Naive thymus-derived CD4-positive, alpha-beta T cell (primary cell): ENCODE measurements around the gene PTN. TPM values are rescaled to one million over a fixed set of nuclear protein-coding genes. Genes with fewer than 3 reads are reported as not detected.
"Not testable (repeated sequence)": the region's sequence is repeated elsewhere in the genome, so short reads cannot be mapped to it uniquely, and the experiment has no call there.

ENCODE experiments used
- ATAC-seq: fragments of 150-1000 bp; cut with Tn5 transposase; 2 replicates; pipeline ENCODE4 v1.10.0; 2021; ENCODE audit warnings: mild to moderate bottlenecking, moderate library complexity
- CTCF ChIA-PET: fragments of 350-600 bp; sonication (Branson Sonifier 250); formaldehyde crosslinking; loops from one replicate; lab custom pipeline; 2021; ENCODE audit warnings: antibody characterized with exemption; lab: Charles Lee
- POLR2A ChIA-PET: fragments of 350-600 bp; sonication (Branson Sonifier 250); formaldehyde crosslinking; loops from one replicate; lab custom pipeline; 2021; ENCODE audit warnings: antibody characterized with exemption, inconsistent platforms; lab: Charles Lee
- DNase-seq, 9 donors: peaks; one replicate each; pipeline versions ENCODE4 v3.0.0 to v3.0.0-alpha.2; 2020 to 2022; ENCODE audit warnings: mixed read lengths in 1 of 9
- H3K27ac ChIP-seq: one replicate; pipeline ENCODE4 v1.7.0; 2013; ENCODE audit warnings: mild to moderate bottlenecking, low read depth, low read length, moderate library complexity
- H3K27me3 ChIP-seq, 2 donors: one replicate each; pipeline ENCODE4 v1.7.0; 2013; ENCODE audit warnings: low read length in 2 of 2, mild to moderate bottlenecking in 2 of 2, moderate library complexity in 2 of 2; ENCODE audit not compliant: control insufficient read depth in 2 of 2, insufficient read depth in 2 of 2
- H3K36me3 ChIP-seq, 3 experiments: 1 replicate in 2 of 3; 2 replicates in 1 of 3; pipeline ENCODE4 v1.7.0; 2013; ENCODE audit warnings: low read length in 3 of 3, mild to moderate bottlenecking in 3 of 3, moderate library complexity in 1 of 3; ENCODE audit not compliant: insufficient read depth in 3 of 3, control insufficient read depth in 2 of 3
- H3K4me1 ChIP-seq, 2 donors: one replicate each; pipeline ENCODE4 v1.7.0; 2013; ENCODE audit warnings: low read length in 2 of 2, mild to moderate bottlenecking in 2 of 2, moderate library complexity in 1 of 2; ENCODE audit not compliant: control insufficient read depth in 2 of 2, insufficient read depth in 2 of 2
- H3K4me3 ChIP-seq: 2 replicates; pipeline ENCODE4 v1.7.0; 2013; ENCODE audit warnings: mild to moderate bottlenecking, low read length
- H3K9me3 ChIP-seq, 3 experiments: 1 replicate in 2 of 3; 2 replicates in 1 of 3; pipeline ENCODE4 v1.7.0; 2013; ENCODE audit warnings: low read length in 3 of 3; ENCODE audit not compliant: control insufficient read depth in 2 of 3
- H3K27ac Mint-ChIP-seq, 9 donors: one replicate each; pipeline ENCODE4 v1.8.0; 2020 to 2022; ENCODE audit warnings: mixed read lengths in 9 of 9, mild to moderate bottlenecking in 8 of 9, moderate library complexity in 5 of 9, inconsistent platforms in 2 of 9
- H3K27me3 Mint-ChIP-seq, 5 donors: one replicate each; pipeline ENCODE4 v1.8.0; 2021 to 2022; ENCODE audit warnings: mixed read lengths in 5 of 5, mild to moderate bottlenecking in 1 of 5
- H3K36me3 Mint-ChIP-seq, 5 donors: one replicate each; pipeline ENCODE4 v1.8.0; 2020 to 2022; ENCODE audit warnings: mixed read lengths in 5 of 5, mild to moderate bottlenecking in 3 of 5, inconsistent platforms in 1 of 5
- H3K4me1 Mint-ChIP-seq, 7 donors: one replicate each; pipeline ENCODE4 v1.8.0; 2020 to 2022; ENCODE audit warnings: mixed read lengths in 7 of 7, mild to moderate bottlenecking in 3 of 7, inconsistent platforms in 1 of 7
- H3K4me3 Mint-ChIP-seq, 10 donors: one replicate each; pipeline ENCODE4 v1.8.0; 2020 to 2022; ENCODE audit warnings: mild to moderate bottlenecking in 10 of 10, mixed read lengths in 10 of 10, moderate library complexity in 6 of 10, inconsistent platforms in 2 of 10
- H3K9me3 Mint-ChIP-seq, 11 donors: one replicate each; pipeline ENCODE4 v1.8.0; 2020 to 2022; ENCODE audit warnings: mixed read lengths in 11 of 11, mild to moderate bottlenecking in 4 of 11, inconsistent platforms in 1 of 11, moderate library complexity in 1 of 11
- intact Hi-C, 2 donors: fragments of 100-400 bp; cut with micrococcal nuclease; formaldehyde crosslinking; loops; one replicate each; pipeline ENCODE4 v1.15.1; 2023
- polyA plus RNA-seq, 2 donors: library from polyadenylated mRNA; unstranded; fragments of 300-500 nt; fragmentation: Illumina TruSeq; gene quantifications; one replicate each; pipeline ENCODE4 v1.2.3, GENCODE V29; 2021
- total RNA-seq, 6 experiments: library from RNA in 5 of 6; stranded (reverse) in 5 of 6; gene quantifications; 1 replicate in 5 of 6; 2 replicates in 1 of 6; pipeline ENCODE4 v1.2.3 and lab custom pipeline; 2021 to 2026

PTN gene
- total and polyA plus RNA-seq, 7 experiments from 2014 or later = not detected

GRCh38 chr7:137196648-137197047 lies 146.9 kb downstream of the PTN start:
- H3K9me3 Mint-ChIP-seq = peaks cover 0 to 3% (median 0%) of the 10 kb centered on the region in 11 donors
- H3K27me3 Mint-ChIP-seq = no peaks in the 10 kb centered on the region
- Histone ChIP-seq H3K4me1 (no peaks in the 10 kb centered on the region), H3K4me3 (no peak overlapping the region), H3K27me3 (no peaks in the 10 kb centered on the region), H3K27ac (no peak overlapping the region), H3K9me3 (no peaks in the 10 kb centered on the region), H3K36me3 (no peaks in the 10 kb centered on the region)
- ATAC-seq (no peak), DNase-seq (no peak)
- POLR2A ChIA-PET = no interaction called here
- no peak overlapping the region for H3K27ac Mint-ChIP-seq
- intact Hi-C loops = no loop called here
- no peak overlapping the region for H3K4me3 Mint-ChIP-seq
- no peaks in the 10 kb centered on the region for H3K36me3 Mint-ChIP-seq
- H3K4me1 Mint-ChIP-seq = peaks cover 0 to 1% (median 0%) of the 10 kb centered on the region in 7 donors
- CTCF ChIA-PET = no interaction called here

- DNase-seq (no peak), ATAC-seq (no peak)
- H3K27ac Mint-ChIP-seq = no peak overlapping the region
- Histone ChIP-seq H3K27ac (no peak overlapping the region), H3K36me3 (no peaks in the 10 kb centered on the region), H3K4me3 (no peak overlapping the region), H3K4me1 (no peaks in the 10 kb centered on the region), H3K9me3 (no peaks in the 10 kb centered on the region), H3K27me3 (no peaks in the 10 kb centered on the region)
- ChIA-PET CTCF (no interaction called here), POLR2A (no interaction called here)
- H3K4me1 Mint-ChIP-seq = peaks cover 0 to 1% (median 0%) of the 10 kb centered on the region in 7 donors
- H3K9me3 Mint-ChIP-seq = peaks cover 0 to 3% (median 0%) of the 10 kb centered on the region in 11 donors
- H3K36me3 Mint-ChIP-seq = no peaks in the 10 kb centered on the region
- no peak overlapping the region for H3K4me3 Mint-ChIP-seq
- no peaks in the 10 kb centered on the region for H3K27me3 Mint-ChIP-seq
- intact Hi-C loops = no loop called here
These were observed 147.5 kb downstream of the PTN start for GRCh38 chr7:137195996-137196395.

- DNase-seq, H3K4me1 Mint-ChIP-seq, H3K4me3 Mint-ChIP-seq, H3K4me3 ChIP-seq, H3K36me3 Mint-ChIP-seq, H3K27ac ChIP-seq, H3K27ac Mint-ChIP-seq, POLR2A ChIA-PET, H3K27me3 Mint-ChIP-seq, H3K36me3 ChIP-seq, ATAC-seq, intact Hi-C loops, H3K9me3 ChIP-seq, H3K4me1 ChIP-seq, CTCF ChIA-PET, H3K27me3 ChIP-seq: not testable (repeated sequence)
- peaks cover 0 to 14% (median 4%) of the 10 kb centered on the region in 11 donors for H3K9me3 Mint-ChIP-seq
These were observed 161.9 kb downstream of the PTN start for GRCh38 chr7:137181619-137182018.
